ENCODE results near the gene SMYD4. TPM values are rescaled to one million over a fixed set of nuclear protein-coding genes. Genes with fewer than 3 reads are reported as not detected.

Gene SMYD4
- total RNA-seq, 1 donor from 2014 or later = 19.0 TPM

DNA sequence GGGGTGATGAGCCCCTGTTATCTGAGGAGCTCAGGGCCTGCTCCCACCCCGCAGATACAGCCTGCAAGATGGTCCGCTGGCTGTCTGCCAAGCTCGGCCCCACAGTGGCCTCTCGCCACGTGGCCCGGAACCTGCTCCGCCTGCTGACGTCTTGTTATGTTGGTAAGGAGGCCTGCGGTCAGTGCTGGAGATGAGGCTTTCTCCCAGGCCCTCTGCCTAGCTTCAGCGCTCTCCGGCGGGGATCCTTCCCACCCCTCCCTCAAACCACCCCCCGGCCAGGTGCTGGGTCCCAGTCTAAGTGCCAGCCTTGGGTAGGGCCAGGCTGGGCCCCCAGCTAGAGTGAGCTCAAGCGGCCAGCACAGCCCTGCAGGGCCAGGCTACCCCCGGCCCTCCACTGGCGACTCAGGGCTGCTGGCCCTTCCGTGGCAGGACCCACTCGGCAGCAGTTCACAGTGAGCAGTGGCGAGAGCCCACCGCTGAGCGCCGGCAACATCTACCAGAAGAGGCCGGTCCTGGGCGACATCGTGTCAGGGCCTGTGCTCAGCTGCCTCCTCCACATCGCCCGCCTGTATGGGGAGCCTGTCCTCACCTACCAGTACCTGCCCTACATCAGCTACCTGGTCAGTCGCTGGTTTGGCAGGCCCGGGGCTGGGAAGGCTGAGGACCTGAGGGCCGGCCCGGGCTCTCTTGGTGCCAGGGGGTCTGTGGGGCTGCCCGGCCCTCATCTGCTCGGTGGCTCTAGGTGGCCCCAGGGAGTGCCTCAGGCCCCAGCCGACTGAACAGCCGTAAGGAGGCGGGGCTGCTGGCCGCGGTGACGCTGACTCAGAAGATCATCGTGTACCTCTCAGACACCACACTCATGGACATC, 99.1 kb downstream of the SMYD4 start:
- DNase-seq (ENCODE audit: low spot score) = peak; percentile 78

DNA sequence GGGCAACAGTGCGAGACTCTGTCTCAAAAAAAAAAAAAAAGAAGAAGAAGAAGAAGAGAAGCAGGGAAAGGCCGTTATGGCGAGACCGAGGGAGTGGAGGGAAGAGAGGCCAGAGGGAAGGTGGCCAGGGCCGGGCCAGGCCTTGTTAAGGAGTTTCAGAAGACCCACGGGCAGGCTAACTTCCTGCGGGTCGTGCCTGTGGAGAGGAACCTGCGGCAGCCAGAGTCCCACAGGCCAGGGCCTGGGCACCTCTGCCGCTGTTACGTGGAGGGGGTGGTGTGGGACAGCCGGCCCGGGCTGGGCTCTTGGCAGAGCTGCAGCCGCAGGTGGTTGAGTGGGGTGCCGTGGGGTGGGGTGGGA, 99.8 kb downstream of the SMYD4 start:
- no peak for DNase-seq (ENCODE audit: low spot score)

Other genes with a start within 250 kb of the SMYD4 start
- 30.9 TPM for gene SLC43A2, start 201.1 kb downstream of the SMYD4 start, total RNA-seq
- gene SCARF1, start 184.2 kb downstream of the SMYD4 start, total RNA-seq = 16.3 TPM
- 22.5 TPM for gene RILP, start 180.0 kb downstream of the SMYD4 start, total RNA-seq
- 396 TPM for gene PRPF8, start 145.0 kb downstream of the SMYD4 start, total RNA-seq
- 9.2 TPM for gene TLCD2, start 119.5 kb downstream of the SMYD4 start, total RNA-seq
- 29.5 TPM for gene WDR81, start 105.2 kb downstream of the SMYD4 start, total RNA-seq
- gene SERPINF2, start 87.0 kb downstream of the SMYD4 start, total RNA-seq = 7.1 TPM
- 238 TPM for gene SERPINF1, start 67.8 kb downstream of the SMYD4 start, total RNA-seq
- 82.2 TPM for gene RPA1, start 103 bp upstream of the SMYD4 start, total RNA-seq
- 6.7 TPM for gene RTN4RL1, start 195.4 kb upstream of the SMYD4 start, total RNA-seq
- gene DPH1, start 200.3 kb upstream of the SMYD4 start, total RNA-seq = 68.8 TPM
- 39.5 TPM for gene OVCA2, start 212.1 kb upstream of the SMYD4 start, total RNA-seq
- gene HIC1, start 225.2 kb upstream of the SMYD4 start, total RNA-seq = 14.9 TPM

Measured in ureter (tissue), 1 donor.